Measurements from ENCODE around the gene SLC25A45. TPM values are rescaled to one million over a fixed set of nuclear protein-coding genes. Genes with fewer than 3 reads are reported as not detected.

Gene SLC25A45
- total RNA-seq, 1 experiment from 2014 or later: 1.1 TPM

GRCh38 chr11:65424205-65425104, 42.0 kb upstream of the SLC25A45 start:
- no peak overlapping the region for H3T11ph ChIP-seq (ENCODE audit: low read length)
- H3K79me1 ChIP-seq (ENCODE audit: insufficient read depth, low read depth, low read length, poor library complexity, severe bottlenecking): no peaks in the 10 kb centered on the region
- peak overlapping the region; percentile 67 for H3K4me2 ChIP-seq (ENCODE audit: insufficient read depth, insufficient read length, low read length)
- DNase-seq: no peak
- no peak overlapping the region for H4K8ac ChIP-seq (replicated peaks; ENCODE audit: insufficient read length, low read depth, low read length)
- H3K4ac ChIP-seq (ENCODE audit: low read depth, low read length): no peak overlapping the region
- no peak overlapping the region for H2BK5ac ChIP-seq (ENCODE audit: insufficient read length, low read length)
- WGBS (ENCODE audit: extremely low coverage, insufficient read length, low lambda C conversion rate): no CpG with 5 or more reads among the region's 18 CpGs
- H3K18ac ChIP-seq (ENCODE audit: insufficient read length, low read depth, low read length): no peak overlapping the region
- H2BK12ac ChIP-seq (ENCODE audit: insufficient read length, low read depth, low read length): no peak overlapping the region
- peaks cover 2% of the 10 kb centered on the region for H4K20me1 ChIP-seq (ENCODE audit: control insufficient read depth, insufficient read depth, insufficient read length)
- peak overlapping the region; percentile 25 for H3K9ac ChIP-seq (ENCODE audit: extremely low read depth, insufficient read length, low read length)
- TF ChIP-seq CTCF (conservative IDR thresholded peaks at IDR 0.05): no peak
- H2BK20ac ChIP-seq (ENCODE audit: low read depth, low read length, poor library complexity, severe bottlenecking): no peak overlapping the region
- H3K4me3 Mint-ChIP-seq: peak overlapping the region; percentile 19 to 74; a peak in 3 of 5 replicates
- no peaks in the 10 kb centered on the region for H3K36me3 Mint-ChIP-seq (ENCODE audit: insufficient read depth in 1 of 3, low read depth in 3 of 3)
- peaks cover 2% of the 10 kb centered on the region; the same call in 1 of the 2 replicates for H3K27me3 Mint-ChIP-seq (ENCODE audit: low read depth)
- H3K27me3 ChIP-seq (ENCODE audit: insufficient read depth, low read length): no peaks in the 10 kb centered on the region
- H3K27ac Mint-ChIP-seq: peak overlapping the region in 1 of 3 experiments; percentile 13; a peak in 1 of 7 replicates
- H3K23me2 ChIP-seq (ENCODE audit: insufficient read length, low read depth, low read length, poor library complexity, severe bottlenecking): peaks cover 13% of the 10 kb centered on the region
- no peak overlapping the region for H2AFZ ChIP-seq (ENCODE audit: low read length)
- no peak overlapping the region for H2BK120ac ChIP-seq (ENCODE audit: low read depth, low read length, poor library complexity, severe bottlenecking)
- peaks cover 28% of the 10 kb centered on the region for H3K4me1 ChIP-seq (ENCODE audit: insufficient read depth, low read length)
- H3K79me2 ChIP-seq (ENCODE audit: insufficient read depth, low read length): peaks cover 2% of the 10 kb centered on the region; the same call in 1 of the 2 replicates
- no peak overlapping the region for H2BK15ac ChIP-seq (ENCODE audit: low read depth, low read length)
- H3K27ac ChIP-seq (ENCODE audit: insufficient read length, low read depth, low read length): no peak overlapping the region
- no peaks in the 10 kb centered on the region for H3K9me3 ChIP-seq (ENCODE audit: control insufficient read depth, low read depth, low read length)
- H4K5ac ChIP-seq (ENCODE audit: insufficient read length, low read depth, low read length): no peak overlapping the region
- H3K4me1 Mint-ChIP-seq: peaks cover 78 to 84% of the 10 kb centered on the region in 2 experiments
- H3K23ac ChIP-seq (ENCODE audit: insufficient read length, low read depth, low read length): no peak overlapping the region
- no peaks in the 10 kb centered on the region for H3K9me3 Mint-ChIP-seq
- no peak overlapping the region for H4K91ac ChIP-seq (ENCODE audit: insufficient read length, low read depth, low read length)
- H2AK5ac ChIP-seq (ENCODE audit: insufficient read length, low read length): no peak overlapping the region
- H3K56ac ChIP-seq (ENCODE audit: insufficient read length, low read depth, low read length): no peak overlapping the region
- H3K14ac ChIP-seq (ENCODE audit: insufficient read depth, low read length): no peak overlapping the region

All from H9 (cell line).